Activated naive CD8-positive, alpha-beta T cell treated with anti-CD3 and anti-CD28 coated beads for 36 hours (primary cell): Measurements from ENCODE around the gene FAM241B. TPM values are rescaled to one million over a fixed set of nuclear protein-coding genes. Genes with fewer than 3 reads are reported as not detected.

ENCODE experiments used
- DNase-seq: peaks from one replicate; pipeline ENCODE4 v3.0.0; 2021
- H3K27ac Mint-ChIP-seq: one replicate; pipeline ENCODE4 v1.8.0; 2022; ENCODE audit warnings: mild to moderate bottlenecking, moderate library complexity, mixed read lengths
- H3K27me3 Mint-ChIP-seq: one replicate; pipeline ENCODE4 v1.8.0; 2022; ENCODE audit warnings: mild to moderate bottlenecking, mixed read lengths
- H3K36me3 Mint-ChIP-seq: one replicate; pipeline ENCODE4 v1.8.0; 2021; ENCODE audit warnings: mild to moderate bottlenecking, mixed read lengths
- H3K4me1 Mint-ChIP-seq: one replicate; pipeline ENCODE4 v1.8.0; 2021; ENCODE audit warnings: mixed read lengths
- H3K4me3 Mint-ChIP-seq: one replicate; pipeline ENCODE4 v1.8.0; 2022; ENCODE audit warnings: mild to moderate bottlenecking, moderate library complexity, mixed read lengths
- H3K9me3 Mint-ChIP-seq: one replicate; pipeline ENCODE4 v1.8.0; 2022; ENCODE audit warnings: mixed read lengths
- total RNA-seq, 2 experiments: library from RNA; stranded (reverse); gene quantifications; one replicate each; pipeline ENCODE4 v1.2.3, GENCODE V29; 2021

FAM241B gene
- total RNA-seq, 2 experiments from 2014 or later: 9.9 TPM

DNA sequence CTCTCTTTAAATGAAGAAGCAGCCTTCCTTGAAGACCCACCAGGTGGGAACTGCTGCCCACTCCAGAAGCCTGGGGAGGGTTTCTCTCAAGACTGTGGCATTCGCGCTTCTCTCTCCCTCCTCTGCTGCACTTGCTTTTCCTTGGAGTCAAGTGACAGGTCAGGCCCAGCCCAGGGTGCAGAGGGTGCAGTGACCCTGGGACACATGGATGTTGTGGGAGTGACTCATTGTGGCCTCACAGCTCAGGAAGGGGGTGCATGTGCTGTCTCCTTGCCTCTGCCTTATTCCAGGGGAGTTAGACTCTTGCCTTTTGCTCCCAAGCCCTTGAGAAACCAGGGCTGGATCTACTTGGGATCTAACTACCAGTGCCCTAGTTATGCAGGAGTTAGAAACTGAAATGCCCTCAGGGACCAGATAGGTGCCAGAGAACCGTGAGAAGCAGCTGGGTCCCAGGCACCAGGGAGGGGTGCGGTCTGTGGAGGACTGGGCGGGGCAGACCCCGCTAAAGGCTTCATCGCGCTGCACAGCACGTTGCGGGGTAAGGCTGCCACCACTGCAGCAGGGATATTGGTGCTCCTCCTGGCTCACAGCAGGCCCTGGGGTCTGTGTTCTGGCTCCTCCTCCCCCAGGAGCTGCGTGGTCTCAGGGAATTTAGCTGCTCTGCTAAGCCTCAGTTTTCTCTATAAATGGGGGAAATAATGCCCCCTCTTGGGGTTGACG, 11.4 kb downstream of the FAM241B start:
- Mint-ChIP-seq H3K27me3 (no peaks in the 10 kb centered on the region), H3K9me3 (no peaks in the 10 kb centered on the region), H3K4me1 (no peaks in the 10 kb centered on the region), H3K4me3 (no peak overlapping the region), H3K36me3 (no peaks in the 10 kb centered on the region), H3K27ac (no peak overlapping the region)
- DNase-seq: no peak

DNA sequence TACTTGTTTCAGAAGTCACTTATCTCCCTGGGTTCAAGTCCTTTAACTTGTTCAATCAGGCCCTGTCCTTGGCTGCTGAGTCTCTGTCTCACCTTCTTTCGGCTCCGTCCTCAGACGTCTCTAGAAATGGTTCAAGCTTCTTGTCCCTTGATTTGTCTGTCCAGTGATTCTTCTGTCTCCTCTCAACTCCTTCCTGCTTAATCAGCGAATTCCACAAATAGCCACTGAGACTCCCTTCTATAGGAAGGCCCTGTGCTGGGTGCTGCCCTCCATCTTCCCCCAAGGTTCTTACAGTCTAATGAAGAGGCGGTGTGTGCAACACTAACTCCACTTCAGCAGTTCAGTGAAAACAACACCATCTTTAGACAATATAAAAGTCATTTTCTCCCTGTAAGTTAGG, 12.7 kb downstream of the FAM241B start:
- H3K27me3 Mint-ChIP-seq: no peaks in the 10 kb centered on the region
- no peak overlapping the region for H3K27ac Mint-ChIP-seq
- no peaks in the 10 kb centered on the region for H3K9me3 Mint-ChIP-seq
- H3K4me3 Mint-ChIP-seq: no peak overlapping the region
- H3K36me3 Mint-ChIP-seq: no peaks in the 10 kb centered on the region
- no peak for DNase-seq
- H3K4me1 Mint-ChIP-seq: no peaks in the 10 kb centered on the region

DNA sequence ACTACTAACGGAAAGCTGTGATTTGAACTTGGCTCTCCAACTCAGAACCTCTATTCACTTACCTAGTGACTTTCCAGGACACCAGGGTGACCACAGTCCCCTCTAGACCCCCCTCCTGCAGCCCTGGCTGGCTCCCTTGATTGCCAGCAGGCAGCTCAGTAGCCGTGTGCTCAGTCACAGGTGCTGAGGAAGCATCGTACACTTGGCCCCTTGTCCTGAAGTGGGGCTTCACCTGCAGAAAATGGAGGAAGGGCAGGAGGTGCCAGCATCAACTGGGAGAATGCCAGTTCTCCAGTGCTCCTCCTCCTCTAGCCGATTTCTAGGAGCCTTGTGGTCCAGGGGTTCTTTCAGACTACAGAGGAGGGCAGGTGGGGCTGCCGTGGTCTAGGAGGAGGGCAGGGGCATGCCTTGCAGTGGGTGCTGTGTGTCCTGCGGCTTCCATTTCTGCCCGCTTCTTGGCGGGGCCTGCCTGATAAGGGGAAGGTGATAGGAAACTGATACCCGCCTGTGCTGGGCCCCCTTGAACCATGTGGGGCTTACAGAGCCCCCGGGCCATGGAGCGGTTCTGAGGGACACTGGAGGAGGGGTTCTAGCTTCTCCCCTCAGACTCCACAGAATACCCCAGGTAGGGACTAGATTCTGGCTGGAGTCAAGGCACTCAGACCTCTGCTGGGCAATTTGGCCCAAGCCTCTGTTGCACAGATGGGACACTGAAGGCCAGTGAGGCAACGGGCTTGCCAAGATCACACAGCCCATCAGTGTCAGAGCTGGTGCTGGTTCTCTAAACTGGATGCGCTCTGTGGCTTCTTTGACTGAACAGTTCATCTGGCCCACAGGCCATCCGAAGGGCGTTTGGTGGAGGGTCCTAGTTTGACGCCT, 14.0 kb downstream of the FAM241B start:
- Mint-ChIP-seq H3K27ac (no peak overlapping the region), H3K36me3 (no peaks in the 10 kb centered on the region), H3K4me1 (no peaks in the 10 kb centered on the region), H3K27me3 (no peaks in the 10 kb centered on the region), H3K9me3 (no peaks in the 10 kb centered on the region), H3K4me3 (no peak overlapping the region)
- no peak for DNase-seq

DNA sequence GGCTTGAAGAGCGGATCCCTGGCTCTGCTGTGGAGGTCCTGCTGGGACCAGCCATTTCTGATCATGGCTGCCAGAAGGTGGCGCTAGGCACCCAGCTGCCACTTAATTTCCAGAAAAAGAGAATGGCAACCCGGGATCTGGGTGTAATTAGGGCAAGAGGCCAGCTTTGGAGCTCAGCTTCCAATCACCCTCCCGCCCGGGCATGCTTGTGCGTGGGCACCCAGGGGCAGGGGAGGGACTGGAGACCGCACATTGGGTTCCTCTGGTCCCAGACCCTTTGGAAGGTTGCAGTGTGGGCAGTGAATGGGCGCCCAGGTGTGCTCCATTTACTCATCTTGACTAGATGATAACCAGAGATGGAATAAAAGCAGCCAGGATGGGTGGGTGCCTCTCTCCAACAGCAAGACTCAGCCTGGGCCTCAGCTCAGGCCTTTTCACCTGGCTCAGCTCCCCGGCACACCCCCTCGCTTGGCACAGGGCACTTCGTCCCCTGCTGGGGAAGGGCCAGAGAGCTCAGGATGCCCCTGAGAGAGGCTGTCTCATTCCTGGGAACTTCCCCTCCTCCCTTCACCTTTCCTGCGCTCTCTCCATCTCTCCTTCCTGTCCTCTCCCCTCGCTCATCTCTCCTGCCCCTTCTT, 14.7 kb downstream of the FAM241B start:
- Mint-ChIP-seq H3K4me3 (no peak overlapping the region), H3K4me1 (no peaks in the 10 kb centered on the region), H3K27ac (no peak overlapping the region), H3K36me3 (no peaks in the 10 kb centered on the region), H3K27me3 (no peaks in the 10 kb centered on the region), H3K9me3 (no peaks in the 10 kb centered on the region)
- peak; percentile 34 for DNase-seq

DNA sequence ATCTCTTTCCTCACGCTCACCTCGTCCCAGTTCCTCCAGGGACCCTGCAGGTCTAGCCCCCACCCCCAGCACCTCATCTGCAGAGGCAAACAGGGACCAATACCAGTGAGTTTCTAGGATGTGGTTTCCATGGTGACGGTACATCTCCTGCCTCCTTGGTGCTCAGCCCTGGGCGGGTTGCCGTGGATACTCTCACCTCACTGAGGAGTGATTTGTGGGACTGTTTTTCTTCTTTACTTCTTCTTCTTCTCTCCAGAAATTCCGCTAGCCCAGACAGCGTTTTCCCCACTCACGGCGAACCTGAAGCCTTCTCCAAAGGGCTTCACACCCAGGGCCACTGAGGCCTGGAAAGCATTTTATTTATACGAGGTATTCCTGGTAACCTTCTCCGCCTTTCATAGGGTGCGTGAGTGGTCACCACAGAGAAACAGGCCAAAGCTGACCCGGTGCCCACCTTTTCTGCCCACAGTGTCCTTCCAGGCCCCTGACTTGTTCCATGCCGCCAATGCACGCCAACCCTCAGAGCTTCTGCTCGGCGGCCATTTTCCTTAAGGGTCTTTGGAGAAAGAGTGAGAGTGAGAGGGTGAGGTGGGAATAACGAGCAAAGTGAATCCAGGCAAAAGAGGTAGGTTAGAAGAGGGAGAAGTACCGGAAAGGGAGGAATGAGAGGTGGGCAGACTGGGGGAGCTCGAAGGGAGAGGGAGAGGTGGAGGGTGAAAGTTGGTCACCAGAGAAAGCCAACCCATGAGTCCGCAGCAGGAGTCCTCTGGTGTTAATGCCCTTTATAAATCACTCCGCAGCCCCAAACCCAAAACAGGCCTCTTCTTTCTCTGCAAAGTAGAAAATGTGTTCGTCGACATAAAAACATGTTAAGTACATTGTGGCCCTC, 15.5 kb downstream of the FAM241B start:
- no peaks in the 10 kb centered on the region for H3K36me3 Mint-ChIP-seq
- H3K27me3 Mint-ChIP-seq: no peaks in the 10 kb centered on the region
- H3K4me3 Mint-ChIP-seq: no peak overlapping the region
- no peak for DNase-seq
- H3K27ac Mint-ChIP-seq: no peak overlapping the region
- no peaks in the 10 kb centered on the region for H3K9me3 Mint-ChIP-seq
- H3K4me1 Mint-ChIP-seq: no peaks in the 10 kb centered on the region

DNA sequence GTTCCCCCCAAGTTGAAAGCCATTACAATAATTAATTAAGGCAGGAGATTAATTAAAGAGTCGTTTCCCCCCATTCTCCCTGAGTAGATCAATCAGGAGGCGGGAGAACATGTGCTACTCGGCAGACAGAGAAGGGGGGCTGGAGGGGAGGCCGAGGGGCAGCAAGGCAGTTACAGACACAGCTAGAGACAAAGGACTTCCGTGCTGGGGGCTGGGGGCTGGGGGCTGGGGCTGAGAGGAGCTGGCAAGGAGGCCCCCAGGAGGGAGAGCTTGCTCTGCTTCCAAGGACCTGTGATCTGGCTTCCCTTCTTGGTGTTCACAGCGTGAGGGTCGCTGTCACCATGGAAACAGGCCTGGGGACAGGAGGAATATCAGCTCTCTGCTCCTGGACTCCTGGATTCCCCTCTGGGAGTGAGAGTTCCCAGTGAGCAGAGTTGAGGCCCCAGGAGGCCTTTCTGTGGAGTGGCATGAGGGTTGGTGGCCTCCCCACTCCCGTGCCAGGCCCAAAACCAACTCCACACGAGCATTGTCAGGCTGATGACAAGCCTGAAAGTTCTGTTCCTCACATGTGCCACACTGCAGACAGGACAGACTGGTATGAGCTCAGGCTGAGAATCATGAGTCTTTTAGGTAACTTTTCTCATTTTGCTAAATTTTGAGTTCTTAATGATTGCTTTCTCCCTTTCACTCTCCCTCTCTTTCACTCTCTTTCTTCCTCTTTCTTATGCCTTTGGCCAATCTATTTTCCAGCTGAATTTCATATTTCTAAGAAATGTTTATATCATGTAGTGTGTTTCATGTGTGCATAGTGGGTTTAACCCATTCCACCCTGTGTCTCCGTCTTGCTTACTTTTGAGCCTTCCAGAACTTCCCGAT, 16.4 kb downstream of the FAM241B start:
- Mint-ChIP-seq H3K4me3 (no peak overlapping the region), H3K9me3 (no peaks in the 10 kb centered on the region), H3K27ac (no peak overlapping the region), H3K27me3 (no peaks in the 10 kb centered on the region), H3K4me1 (peaks cover 8% of the 10 kb centered on the region), H3K36me3 (no peaks in the 10 kb centered on the region)
- DNase-seq: no peak

DNA sequence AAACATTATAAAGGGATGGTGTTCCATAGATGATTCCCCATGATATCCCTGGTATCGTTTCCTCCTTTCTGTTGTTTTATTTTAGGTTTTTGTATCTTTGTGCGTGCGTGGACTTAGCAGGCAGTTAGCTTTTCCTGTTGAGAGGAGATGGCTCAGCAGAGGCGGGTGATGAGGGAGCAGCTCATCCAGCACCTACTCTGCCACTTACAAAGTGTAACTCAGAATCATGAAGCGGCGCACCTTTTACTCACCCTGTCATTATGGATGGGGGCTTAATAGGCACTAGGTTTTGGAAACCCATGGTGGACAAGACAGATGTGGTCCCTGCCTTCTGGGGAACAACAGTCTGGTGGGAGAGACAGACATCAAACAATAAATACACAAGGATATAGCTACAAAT, 17.1 kb downstream of the FAM241B start:
- Mint-ChIP-seq H3K9me3 (no peaks in the 10 kb centered on the region), H3K27me3 (no peaks in the 10 kb centered on the region), H3K4me3 (no peak overlapping the region), H3K36me3 (no peaks in the 10 kb centered on the region), H3K27ac (no peak overlapping the region), H3K4me1 (peaks cover 13% of the 10 kb centered on the region)
- no peak for DNase-seq

DNA sequence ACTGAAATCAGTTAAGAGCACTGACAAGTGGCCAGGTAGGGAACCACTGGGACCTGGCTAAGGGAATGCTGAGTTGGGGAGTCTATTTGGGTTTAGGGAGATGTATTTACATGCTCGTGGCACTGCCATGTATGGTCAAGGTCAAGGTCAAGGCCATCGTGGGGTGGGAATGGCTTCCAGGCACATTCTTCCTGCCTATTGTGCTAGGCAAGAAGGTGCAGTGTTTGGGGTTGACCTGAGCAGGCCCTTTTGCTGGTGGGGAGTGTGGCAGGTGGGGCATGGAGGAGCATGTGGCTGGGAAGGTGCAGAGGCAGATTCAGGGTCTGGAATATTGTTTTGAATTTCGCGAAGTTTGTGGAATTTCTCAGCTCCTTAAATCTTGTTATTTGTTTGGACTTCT, 17.8 kb downstream of the FAM241B start:
- Mint-ChIP-seq H3K36me3 (no peaks in the 10 kb centered on the region), H3K27me3 (no peaks in the 10 kb centered on the region), H3K9me3 (no peaks in the 10 kb centered on the region), H3K4me3 (no peak overlapping the region), H3K4me1 (peaks cover 13% of the 10 kb centered on the region), H3K27ac (no peak overlapping the region)
- no peak for DNase-seq

DNA sequence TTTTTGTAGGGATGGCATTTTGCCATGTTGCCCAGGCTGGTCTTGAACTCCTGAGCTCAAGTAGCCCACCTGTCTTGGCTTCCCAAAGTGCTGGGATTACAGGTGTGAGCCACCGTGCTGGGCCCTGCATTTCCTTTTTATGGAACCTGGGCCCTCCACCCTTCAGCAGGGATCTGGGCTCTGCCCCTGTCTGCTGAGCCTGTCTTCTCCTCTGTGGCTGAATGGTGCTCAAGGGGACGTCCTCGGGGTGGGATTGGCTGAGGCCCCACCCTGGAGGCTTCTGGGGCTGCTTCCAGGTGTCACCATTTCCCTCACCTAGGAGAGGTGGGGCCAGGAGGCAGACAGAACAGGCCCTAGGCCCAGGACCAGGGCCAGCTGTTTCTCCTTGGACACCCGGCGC, 18.4 kb downstream of the FAM241B start:
- peaks cover 13% of the 10 kb centered on the region for H3K4me1 Mint-ChIP-seq

DNA sequence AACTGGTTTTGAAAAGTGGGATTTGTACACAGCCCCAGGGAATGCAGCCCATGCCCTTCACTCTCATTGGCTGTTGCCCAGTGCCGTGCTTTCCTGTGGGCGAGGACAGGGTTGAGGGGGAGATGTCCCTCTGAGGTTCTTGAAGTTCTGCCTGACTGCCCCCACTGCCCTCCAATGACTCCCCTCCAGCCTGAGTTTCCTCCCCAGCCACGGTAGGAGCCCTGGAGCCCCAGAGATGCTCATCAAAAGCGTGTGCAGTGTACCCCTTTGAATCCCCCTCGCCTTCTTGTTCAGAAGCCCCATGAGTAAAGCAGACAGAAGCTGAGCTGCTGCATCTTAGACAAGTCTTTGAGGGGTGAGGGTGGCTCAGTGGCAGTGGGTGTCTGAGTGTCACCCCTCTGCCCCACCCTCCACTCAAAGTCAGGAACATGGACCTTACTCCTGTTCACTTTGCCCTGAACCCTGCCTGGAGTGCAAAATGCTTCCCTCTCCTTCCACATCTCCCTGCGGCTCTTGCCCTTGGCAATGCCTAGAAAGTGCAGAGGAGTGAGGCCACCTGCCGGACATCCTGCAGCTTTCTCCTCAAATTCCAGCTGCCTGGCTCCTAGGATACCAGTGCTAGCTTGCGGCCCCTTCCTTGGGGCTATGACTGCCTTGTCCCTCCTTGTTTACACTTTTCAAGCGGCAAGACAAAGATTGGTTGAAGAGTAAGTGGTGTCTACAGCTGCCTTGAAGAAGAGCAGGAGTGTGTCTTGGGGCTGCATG, 19.9 kb downstream of the FAM241B start:
- Mint-ChIP-seq H3K4me3 (no peak overlapping the region), H3K4me1 (peaks cover 13% of the 10 kb centered on the region), H3K36me3 (no peaks in the 10 kb centered on the region), H3K27ac (no peak overlapping the region), H3K9me3 (peaks cover 2% of the 10 kb centered on the region), H3K27me3 (no peaks in the 10 kb centered on the region)
- DNase-seq: no peak

More for the DNA sequence above, 18.4 kb downstream of the FAM241B start:
- DNase-seq: no peak
- Mint-ChIP-seq H3K27me3 (no peaks in the 10 kb centered on the region), H3K27ac (no peak overlapping the region), H3K4me3 (no peak overlapping the region), H3K9me3 (no peaks in the 10 kb centered on the region), H3K36me3 (no peaks in the 10 kb centered on the region)

DNA sequence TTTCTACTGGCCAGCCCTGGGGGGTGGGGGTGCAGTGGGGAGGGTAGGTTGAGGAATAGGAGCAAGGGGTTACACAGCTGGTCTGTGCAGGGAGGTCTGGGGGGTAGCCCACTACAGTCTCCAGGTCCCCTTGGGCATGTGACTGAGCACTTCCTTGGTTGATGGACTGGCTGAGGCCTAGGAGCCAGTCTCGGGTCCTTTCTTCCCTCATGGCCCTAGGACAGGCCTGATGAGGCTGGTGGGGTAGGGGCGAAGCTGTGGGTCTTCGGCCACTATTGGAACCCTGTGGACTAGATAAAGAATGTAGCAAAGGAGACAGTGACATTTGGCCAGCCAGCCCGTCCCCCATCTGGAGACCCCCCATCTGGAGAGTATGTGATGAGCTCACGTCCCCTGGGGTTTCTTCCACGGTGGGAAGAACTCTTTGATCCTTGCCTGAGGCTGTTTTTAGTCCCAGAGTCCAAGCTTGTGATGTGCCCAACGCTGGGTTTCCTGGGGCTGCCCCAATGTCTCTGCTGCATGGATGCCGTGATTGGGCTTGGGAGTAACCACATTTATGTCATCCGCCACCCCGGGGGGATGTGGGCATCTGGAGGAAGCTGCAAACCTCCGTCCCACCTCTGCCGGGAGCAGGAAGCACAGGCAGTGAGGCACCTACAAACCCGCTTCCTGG, 20.7 kb downstream of the FAM241B start:
- H3K36me3 Mint-ChIP-seq: no peaks in the 10 kb centered on the region
- H3K27ac Mint-ChIP-seq: no peak overlapping the region
- H3K27me3 Mint-ChIP-seq: no peaks in the 10 kb centered on the region
- H3K9me3 Mint-ChIP-seq: peaks cover 2% of the 10 kb centered on the region
- DNase-seq: no peak
- peaks cover 13% of the 10 kb centered on the region for H3K4me1 Mint-ChIP-seq
- no peak overlapping the region for H3K4me3 Mint-ChIP-seq

DNA sequence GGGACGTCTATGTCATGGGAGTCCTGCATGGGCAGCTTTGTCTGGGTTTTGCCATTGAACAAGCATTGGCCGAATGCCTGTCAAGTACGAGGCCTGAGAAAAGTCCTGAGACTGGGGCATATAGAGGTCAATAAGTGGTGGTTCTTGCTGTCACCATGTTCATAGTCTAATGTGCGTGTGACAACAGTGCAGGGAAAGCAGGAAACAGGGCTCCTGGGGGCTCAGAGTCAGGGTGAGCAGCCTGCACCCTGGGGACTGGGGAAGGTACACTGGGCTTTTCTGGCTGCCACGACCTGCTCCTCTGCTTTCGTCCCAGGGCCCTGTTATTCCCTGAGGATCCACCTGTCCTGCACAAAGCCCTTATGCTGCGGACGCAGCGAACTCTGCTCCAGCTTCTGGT, 21.3 kb downstream of the FAM241B start:
- peaks cover 13% of the 10 kb centered on the region for H3K4me1 Mint-ChIP-seq
- H3K9me3 Mint-ChIP-seq: peaks cover 2% of the 10 kb centered on the region
- H3K27me3 Mint-ChIP-seq: peaks cover under 1% of the 10 kb centered on the region
- H3K36me3 Mint-ChIP-seq: no peaks in the 10 kb centered on the region
- H3K4me3 Mint-ChIP-seq: no peak overlapping the region
- DNase-seq: no peak
- H3K27ac Mint-ChIP-seq: no peak overlapping the region
